Esophagus squamous epithelium (tissue), 4 donors: ENCODE results near the gene ADRA1B.

Source experiments
- POLR2A ChIP-seq, 4 donors: fragments of 450-650 bp; IDR thresholded peaks; one replicate each; pipeline ENCODE4 v1.6.1; 2017; ENCODE audit warnings: antibody characterized with exemption in 4 of 4, mild to moderate bottlenecking in 4 of 4, moderate library complexity in 3 of 4
- TF ChIP-seq, protein P1 (sequence below), 6 experiments: fragments of 450-650 bp in 4 of 6; fragments of 200-600 bp in 2 of 6; sonication (generic) in 2 of 6; IDR thresholded peaks; one replicate each; pipeline ENCODE4 v1.5.1; 2016 to 2019; ENCODE audit warnings: antibody characterized with exemption in 6 of 6, mild to moderate bottlenecking in 4 of 6, moderate library complexity in 4 of 6

DNA sequence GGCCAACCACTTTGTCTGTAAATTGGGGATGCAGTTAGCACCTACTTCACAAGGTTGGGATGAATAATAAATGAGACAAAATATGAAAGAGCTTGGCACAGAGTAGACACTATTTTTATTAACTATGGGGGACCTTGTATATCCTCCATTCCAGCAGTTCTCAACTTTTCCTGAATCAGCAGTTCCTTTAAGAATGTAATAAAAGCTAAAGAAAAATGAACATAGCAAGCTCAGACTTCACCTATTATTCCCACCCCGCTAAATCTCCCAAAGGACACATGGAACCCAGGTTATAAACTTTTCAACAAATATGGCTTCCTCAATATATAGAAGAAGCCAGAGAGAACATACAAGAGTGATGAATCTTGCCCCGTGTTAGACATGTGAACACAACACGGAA, 60.6 kb downstream of the ADRA1B start:
- TF ChIP-seq POLR2A (IDR thresholded peaks at IDR 0.05): no peak
- TF ChIP-seq, protein P1, sequence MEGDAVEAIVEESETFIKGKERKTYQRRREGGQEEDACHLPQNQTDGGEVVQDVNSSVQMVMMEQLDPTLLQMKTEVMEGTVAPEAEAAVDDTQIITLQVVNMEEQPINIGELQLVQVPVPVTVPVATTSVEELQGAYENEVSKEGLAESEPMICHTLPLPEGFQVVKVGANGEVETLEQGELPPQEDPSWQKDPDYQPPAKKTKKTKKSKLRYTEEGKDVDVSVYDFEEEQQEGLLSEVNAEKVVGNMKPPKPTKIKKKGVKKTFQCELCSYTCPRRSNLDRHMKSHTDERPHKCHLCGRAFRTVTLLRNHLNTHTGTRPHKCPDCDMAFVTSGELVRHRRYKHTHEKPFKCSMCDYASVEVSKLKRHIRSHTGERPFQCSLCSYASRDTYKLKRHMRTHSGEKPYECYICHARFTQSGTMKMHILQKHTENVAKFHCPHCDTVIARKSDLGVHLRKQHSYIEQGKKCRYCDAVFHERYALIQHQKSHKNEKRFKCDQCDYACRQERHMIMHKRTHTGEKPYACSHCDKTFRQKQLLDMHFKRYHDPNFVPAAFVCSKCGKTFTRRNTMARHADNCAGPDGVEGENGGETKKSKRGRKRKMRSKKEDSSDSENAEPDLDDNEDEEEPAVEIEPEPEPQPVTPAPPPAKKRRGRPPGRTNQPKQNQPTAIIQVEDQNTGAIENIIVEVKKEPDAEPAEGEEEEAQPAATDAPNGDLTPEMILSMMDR (IDR thresholded peaks at IDR 0.05): no peak
